Stimulated activated CD8-positive, alpha-beta memory T cell treated with anti-CD3 and anti-CD28 coated beads, Interleukin-12 subunit alpha, Interleukin-12 subunit beta, amount 100 ng/mL, for 24 hours (primary cell): ENCODE measurements around the gene CATSPER4.
"Not testable (repeated sequence)": the region's sequence is repeated elsewhere in the genome, so short reads cannot be mapped to it uniquely, and the experiment has no call there.

Experiments used
- DNase-seq: peaks from one replicate; pipeline ENCODE4 v3.0.0-alpha.2; 2020; ENCODE audit errors: extremely low read depth

CATSPER4 gene

DNA sequence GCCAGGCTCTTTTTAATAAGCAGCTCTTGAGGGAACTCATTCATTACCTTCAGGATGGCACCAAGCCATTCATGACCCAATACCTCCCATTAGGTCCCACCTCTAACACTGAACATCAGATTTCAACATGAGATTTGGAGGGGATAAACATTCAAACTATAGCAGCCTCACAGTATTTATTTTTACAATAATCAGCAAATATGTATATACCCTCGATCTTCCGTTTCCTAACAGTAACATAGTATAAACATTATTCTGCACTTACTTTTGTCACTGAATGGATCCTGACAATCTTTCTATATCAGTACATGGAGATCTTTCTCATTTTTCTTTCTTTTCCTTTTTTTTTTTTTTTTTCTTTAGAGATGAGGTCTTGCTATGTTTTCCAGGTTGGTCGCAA, 5.4 kb downstream of the CATSPER4 start:
- no peak for DNase-seq

DNA sequence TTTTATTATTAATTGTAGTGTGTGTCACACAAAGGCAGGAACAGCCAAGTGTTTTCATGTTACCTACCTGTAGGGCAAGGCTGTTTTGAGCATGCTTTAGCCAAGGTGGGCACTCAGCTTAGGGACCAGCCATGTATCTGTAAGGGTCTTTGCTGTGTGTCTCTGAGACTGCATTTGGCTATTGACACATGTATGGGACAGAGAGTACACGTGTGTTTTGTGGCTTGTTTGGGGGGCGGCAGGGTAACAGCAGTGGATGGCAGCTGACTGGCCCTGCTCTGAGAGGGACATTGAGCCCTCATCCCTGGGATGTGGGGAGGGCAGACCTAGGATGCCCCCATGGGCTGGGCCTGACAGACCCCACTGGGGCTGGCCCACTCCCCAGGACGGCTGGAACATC, 6.9 kb downstream of the CATSPER4 start:
- no peak for DNase-seq

DNA sequence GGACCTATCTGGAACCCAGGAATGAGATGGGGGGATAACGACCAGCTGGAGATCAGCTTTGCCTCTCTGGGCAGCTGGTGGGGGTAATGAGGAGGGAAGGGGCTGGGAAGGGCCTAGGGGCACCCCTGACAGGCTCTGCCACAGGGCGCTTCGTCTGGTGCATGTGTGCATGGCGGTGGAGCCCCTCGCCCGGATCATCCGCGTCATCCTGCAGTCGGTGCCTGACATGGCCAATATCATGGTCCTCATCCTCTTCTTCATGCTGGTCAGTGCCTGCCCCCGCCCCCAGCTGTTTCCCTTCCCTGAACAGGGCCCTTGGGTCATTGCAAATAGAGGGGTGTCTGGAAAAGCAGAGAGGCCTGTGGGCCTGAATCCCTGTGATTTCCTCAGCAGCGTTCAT, 7.4 kb downstream of the CATSPER4 start:
- DNase-seq, result no peak

DNA sequence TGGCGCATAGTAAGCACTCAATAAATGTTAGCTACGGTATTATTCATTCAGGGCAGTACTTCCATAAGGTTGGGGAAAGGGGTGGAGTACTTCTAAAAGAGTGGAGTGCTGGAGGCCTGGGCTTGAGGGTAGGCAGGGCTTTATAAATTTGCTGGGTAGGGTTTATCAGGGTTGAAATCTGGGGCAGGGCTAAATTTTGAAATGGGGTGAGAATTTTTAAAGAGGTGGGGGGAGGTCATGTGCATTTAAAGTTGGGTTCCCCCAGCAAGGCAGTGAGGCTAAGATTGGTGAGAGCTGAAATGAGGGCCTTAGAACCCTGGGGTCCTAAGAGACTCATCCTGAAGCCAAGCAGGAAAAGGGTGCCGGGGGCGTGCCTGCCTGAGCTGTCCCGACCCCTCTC, 10.0 kb downstream of the CATSPER4 start:
- DNase-seq, result no peak

DNA sequence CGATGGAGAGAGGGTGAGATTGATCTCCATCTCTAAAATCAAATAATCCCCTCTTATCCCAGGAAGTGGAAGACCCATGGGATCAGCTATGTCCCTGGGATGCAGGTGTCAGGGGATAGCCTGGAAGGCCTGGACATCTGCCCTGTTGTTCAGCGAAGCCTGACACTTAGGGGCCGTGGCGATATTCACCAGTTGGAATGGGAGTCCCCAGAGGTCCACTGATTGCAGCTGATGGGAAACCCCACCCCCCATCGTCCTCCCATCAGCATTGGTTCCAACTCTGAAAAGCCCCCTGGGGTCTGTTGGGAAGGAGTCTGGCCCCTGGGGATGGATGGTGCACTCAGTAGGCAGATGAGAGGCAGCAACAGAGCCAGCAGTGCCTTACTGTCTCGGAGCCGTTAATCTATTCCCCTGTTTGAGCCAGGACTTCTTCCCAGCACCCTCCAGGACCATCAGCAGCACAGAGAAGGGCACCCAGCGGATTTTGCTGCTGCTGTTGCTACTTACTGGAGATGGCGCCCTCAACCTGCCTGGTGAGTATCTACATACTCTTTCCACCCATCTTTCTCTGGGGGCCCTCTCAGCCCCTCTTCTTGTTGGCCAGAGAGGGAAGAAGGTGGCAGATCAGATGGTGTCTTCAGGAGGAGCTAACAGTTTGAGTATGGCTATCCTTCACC, 13.4 kb downstream of the CATSPER4 start:
- DNase-seq, result no peak

DNA sequence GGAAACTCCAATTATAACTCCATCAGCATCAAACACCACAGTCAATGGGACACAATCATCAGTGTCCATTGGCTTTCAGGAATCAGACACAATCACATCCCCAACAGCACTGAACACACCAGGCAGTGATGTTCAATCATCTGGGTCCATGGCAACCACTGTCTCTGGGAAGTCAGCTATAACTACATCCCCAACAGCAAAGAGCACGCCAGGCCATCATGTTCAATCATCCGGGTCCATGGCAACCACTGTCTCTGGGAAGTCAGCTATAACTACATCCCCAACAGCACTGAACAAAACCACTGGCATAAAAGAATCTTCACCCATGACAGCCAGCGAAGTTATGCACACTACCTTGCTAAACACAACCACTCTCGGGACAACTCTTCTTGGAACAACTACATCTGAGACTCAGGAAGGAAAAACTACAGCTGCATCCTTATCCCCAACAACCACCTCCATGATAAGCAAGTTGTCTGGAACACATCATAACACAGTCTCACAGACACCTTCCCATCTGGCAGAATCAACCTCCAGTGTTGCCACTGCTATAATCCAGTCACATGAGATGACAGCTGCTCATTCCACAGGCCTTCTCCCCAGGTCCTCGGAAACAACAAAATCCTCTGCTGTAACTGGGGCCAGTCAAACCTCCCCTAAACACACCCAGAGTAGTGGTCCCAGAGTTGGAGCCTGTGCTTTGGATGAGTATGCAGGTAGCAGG, 19.9 kb downstream of the CATSPER4 start:
- no peak for DNase-seq

DNA sequence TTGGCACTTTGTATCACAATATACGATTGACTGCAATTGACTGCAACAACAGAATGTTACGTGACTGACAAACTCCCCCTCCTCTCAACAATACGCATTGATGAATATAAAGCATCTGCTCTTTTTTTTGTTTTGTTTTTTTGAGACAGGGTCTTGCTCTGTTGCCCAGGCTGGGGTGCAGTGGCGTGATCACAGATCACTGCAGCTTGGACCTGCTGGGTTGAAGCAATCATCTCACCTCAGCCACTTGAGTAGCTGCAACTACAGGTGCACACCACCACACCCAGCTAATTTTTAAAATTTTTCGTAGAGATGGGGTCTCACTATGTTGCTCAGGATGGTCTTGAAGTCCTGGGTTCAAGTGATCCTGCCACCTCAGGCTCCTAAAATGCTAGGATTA, 22.3 kb downstream of the CATSPER4 start:
- no peak for DNase-seq

DNA sequence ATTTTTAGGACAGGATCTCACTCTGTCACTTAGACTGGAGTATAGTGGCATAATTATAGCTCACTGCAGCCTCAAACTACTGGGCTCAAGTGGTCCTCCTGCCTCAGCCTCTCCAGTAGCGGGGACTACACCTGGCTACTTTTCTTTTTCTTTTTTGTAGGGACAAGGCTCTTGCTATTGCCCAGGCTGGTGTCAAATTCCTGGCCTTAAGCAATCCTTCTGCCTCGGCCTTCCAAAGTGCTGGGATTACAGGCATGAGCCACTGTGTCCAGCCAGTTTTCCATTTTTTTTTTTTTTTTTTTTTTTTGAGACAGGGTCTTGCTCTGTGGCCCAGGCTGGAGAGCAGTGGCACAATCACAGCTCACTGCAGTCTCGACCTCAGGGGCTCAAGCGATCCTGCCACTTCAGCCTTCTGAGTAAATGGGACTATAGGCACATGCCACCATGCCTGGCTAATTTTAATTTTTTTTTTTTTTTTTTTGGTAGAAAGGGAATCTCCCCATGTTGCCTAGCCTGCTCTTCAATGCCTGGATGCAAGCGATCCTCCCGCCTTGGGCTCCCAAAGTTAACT, 23.0 kb downstream of the CATSPER4 start:
- DNase-seq, result no peak

DNA sequence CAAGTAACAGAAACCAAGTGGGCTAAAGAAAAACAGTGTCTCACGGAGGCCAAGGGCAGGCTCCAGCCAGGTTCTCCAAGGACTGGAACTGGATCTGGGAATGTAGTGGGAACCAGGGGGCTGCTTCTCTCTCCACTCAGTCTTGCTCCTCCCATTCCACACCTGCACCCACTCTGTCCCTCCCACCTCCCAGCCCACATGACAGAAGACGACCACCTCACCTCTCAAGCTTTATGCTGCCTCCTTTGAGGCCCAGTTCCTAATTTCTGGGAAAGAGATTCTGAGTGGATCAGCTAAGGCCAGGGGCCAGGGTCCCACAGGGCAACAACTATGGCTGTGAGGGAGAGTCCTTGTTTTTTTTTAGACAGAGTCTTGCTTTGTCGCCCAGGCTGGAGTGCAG, 24.8 kb downstream of the CATSPER4 start:
- no peak for DNase-seq

DNA sequence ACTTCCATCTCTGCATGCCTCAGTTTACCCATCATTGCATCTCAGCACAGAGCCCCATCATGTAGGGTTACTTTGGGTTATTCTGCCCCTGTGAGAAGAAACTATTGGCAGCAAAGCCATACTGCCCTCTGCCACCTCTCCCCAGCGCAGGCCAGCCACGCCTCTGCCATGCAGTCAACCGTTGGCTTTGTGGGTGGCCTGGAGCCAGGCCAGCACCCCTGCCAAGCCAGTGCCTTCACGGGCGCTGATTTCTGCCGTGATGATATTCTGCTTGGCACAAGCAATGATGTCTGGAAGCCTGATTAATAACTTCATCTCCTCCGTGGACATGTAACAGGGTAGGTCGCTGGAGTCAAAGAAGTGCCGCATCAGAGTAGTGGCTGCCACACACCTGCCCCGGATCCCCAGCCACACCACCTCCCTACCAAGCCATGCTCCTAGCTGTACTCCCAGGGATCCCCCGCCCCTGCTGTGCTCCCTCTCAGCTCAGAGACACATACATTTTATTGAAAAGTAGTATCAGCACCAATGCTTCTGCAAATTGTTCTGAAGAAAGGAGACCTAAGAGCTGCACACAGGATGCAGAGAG, 28.6 kb downstream of the CATSPER4 start:
- no peak for DNase-seq

DNA sequence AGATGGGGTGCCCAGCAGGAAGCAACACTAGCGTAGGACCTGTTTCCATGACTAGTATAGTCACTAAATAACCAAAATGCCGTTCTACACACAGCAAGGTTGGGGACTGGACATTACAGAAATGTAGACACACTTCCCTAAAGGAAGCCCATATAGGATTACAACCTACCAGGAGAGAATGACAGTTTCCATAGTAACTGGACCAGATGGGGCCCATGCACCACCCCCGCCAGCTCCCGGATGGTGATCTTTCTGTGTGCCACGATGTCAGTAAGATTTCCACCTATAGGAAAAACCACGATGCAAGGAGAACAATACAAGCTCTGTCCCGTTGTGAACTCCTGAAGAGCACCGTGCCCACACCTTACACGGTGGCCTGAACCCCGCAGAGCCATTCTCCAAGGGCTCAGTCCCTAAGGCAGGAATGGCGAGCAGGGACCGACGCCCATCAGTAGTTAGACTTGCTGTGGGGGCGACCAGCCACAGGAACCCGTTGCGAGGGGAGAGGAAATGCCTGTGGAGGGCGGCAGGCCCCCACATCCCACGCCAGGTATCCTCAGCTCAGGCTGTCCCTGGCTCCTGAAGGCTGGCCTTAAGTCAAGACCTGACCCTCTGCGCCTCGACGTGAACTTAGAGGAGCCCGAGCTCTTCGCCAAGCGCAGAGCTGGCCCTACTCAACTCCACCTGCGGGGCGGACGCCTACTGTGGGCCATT, 30.0 kb downstream of the CATSPER4 start:
- no peak for DNase-seq

DNA sequence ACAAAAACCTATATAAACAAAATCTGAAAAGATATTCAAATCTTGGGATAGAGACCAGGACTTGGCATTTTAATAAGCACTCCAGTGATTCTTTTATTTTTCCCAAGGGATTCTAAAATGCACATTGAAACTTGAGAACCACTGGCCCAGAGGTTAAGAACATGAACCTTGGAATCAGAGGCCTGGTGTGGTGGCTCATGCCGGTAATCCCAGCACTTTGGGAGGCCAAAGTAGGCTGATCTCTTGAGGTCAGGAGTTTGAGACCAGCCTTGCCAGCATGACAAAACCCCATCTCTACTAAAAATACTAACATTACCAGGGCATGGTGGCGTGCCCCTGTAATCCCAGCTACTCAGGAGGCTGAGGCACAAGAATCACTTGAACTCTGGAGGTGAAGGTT, 30.7 kb downstream of the CATSPER4 start:
- no peak for DNase-seq

DNA sequence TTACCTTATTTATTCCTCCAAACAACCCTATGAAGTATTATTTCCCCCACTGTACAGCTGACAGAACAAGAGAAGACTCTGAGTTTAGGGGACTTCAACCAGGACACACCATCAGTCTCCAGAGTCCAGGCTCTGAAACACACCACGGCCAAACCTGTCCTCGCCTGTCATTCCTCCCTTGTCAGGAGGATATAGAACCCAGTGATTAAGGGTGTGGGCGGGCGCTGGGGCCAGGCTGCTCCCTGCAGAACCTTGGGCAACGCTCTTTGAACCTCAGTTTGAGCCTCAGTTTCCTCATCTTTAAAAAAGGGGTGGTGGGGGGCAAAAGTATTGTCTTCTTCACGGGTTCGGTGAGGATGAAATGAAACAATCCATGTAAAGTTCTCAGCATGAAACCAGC, 34.2 kb downstream of the CATSPER4 start:
- DNase-seq, result no peak

DNA sequence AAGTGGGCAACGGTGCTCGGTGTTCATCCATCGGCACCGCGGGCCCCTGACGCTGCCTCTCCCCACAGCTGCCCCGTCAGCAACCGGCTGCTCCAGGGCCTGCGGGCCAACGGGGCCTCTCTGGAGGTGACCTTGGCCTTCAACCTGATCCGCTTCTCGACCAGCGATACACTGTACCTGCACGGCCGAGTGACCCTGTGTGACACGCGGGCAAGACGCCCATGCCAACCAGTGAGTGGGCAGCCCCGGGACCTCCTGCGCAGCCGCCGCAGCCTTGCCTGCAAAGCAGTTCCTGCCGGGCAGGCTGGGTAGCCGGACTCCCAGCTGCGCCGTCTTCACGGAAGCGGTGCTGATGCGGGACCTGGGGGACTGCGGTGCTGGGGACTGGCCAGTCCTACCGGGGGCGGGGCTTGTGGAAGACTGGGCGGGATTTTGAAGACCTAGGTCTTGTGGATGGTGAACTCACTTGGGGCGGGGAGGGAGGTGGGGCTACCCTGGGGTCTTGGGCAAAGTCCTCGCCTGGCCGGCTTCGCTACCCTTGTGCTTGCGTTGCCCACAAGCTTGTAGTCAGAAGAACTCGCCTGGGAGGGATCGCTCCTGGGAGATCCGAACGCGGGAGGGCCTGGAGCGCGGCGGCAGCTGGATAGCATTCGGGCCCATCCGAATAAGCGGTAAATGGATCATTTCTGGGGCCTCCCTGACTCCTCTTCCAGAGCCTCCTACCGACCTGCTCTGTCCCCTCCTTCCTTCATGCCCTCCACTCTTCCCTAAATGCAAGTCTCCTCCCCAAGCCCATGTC, 34.8 kb downstream of the CATSPER4 start:
- no peak for DNase-seq

DNA sequence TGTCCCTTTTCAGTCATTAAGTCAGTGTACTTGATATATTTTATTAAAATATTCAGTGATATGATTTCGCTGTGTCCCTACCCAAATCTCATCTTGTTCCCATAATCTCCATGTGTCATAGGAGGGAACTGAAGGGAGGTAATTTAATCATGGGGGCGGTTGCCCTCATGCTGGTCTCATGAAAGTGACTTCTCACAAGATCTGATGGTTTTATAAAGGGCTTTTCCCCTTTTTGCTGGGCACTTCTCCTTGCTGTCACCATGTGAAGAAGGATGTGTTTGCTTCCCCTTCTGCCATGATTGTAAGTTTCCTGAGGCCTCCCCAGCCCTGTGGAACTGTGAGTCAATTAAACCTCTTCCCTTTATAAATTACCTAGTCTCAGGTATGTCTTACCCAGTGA, 40.3 kb downstream of the CATSPER4 start:
- not testable (repeated sequence) for DNase-seq

DNA sequence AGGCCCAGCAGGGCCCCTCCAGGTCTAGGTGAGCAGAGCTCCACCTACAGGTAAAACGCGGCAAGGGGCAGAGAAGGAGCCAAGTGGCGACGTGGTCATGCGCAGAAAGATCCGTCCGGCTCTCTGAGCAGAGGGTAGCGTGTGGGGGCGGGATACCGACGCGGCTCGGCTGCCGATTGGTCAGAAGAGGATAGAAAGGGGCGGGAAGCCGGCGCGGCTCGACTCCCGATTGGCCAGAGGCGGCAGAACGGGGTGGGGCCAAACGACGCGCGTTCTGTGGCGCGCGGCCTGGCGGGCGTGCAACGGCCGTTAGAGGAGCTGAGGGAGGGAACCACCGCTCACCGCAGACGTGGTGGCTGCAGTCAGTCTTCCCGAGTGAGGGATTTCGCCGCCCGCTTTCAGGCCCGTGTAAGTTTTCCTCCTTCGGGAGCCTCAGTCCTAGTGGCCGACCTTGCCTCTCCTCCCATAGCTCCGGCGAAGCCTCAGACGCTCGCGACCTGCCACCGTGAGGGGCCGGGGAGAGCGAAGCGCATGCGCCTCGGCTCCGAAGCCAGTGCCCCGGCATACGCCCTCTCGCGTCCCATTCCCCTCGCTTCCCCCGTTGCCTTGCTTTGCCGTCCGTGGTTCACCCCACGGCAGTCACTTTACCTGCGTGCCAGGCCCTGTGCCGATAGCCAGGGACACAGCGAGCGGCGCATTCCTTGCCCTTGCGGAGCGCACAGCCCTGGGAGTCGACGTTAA, 43.7 kb downstream of the CATSPER4 start, which contains the start of gene CEP85:
Gene CEP85, plus strand, starts transcription at position 298 of the 741 bp plus-strand sequence. CDS start 5,584 bp downstream, outside the sequence.
- DNase-seq, result peak; percentile 90

DNA sequence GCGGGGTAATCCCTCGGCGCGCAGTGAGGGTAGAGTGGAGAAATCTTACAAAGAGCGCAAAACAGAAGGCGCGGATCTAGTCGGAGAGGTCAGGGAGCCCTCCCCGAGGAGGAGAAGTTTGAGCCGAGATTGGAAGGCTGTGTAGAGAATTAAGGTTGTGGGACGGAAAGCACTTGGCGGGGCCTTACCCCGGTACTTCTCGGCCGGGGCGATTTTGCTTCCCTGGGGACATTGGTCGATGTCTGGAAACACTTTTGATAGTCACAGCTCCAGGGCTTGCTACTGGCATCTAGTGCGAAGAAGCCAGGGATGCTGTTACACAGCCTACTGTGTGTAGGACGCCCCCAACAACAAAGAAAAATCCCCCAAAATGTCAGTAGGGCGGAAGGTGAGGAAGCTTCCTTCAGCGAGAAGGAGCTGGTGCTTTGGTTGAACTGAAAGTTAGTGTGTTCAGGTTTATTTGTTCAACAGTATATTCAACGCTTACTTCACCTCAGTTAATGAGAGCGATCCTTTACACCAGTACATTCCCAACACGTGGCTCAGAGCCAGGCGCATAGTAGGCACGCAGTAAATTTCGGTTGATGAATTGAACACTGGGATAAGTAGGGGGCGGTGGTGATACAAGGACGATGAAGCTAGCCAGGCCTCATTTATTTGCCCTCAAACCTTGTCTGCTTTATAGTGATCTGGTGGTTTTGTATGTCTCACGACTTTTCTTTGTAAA, 44.4 kb downstream of the CATSPER4 start:
- no peak for DNase-seq

DNA sequence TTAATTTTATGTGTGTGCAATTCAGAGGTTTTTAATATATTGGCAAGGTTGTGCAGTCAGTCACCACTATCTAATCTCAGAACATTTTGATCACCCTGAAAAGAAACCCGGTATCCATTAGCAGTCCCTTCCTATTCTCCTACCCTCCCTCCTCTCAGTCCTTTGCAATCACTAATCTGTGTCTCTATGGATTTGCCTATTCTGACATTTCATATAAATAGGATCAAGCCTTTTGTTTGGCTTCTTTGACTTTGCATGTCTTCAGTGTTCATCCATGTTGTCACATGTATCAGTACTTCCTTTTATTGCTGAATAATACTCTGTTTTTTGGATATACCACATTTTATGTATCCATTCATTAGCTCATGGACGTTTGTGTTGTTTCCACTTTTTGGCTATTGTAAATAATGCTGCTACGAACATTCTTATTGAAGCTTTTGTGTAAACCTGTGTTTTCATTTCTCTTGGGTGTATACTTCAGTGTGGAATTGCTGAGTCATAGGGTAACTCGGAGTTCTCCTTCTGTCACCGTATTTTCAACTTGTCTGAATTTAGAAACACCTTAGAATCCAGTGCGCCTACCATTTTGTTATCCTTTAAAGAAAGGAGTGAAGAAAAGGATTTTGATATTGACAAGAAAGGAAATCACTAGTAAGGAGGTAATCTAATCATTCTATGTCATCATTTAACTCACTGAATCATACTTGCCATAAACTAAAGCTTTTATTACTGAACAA, 47.0 kb downstream of the CATSPER4 start:
- DNase-seq, result no peak

DNA sequence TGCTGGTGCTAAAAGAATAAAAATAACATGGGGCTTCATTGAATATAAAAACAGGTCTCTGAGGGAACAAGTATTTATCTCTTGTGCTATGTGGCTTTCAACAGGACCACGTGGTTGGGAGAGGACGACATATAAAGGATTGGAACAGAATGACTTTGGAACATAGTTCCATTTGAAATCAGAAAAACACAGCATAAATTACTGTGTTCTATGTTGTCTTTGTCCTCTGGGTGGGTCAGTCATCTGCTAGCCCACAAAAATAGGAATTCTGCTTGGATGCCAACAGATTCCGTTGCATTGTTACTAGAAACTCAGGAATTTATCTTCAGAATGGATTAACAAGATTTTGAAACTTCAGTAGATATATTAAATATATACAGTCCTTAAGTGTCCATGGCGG, 49.5 kb downstream of the CATSPER4 start:
- no peak for DNase-seq
